ENCODE data around the gene CDK18.

CDK18 gene

DNA sequence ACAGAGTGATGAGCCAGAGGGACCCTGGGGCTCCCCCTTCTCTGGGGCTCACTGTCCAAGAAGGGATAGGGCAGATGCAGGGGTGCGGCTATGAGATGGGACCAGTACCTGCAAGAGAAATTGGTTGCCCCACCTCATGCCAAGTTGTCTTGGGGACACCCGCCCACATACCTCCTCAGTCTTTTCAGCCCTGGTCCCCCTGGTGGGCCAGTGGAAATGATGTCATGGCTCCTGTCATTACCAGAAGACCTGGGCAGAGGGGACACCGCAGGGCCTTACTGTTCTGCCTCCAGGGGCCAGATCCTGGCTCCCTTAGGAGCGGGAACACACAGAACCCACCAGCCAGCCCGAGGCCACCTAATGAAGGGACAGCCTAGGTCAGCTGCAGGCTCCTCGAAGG lies 63.2 kb downstream of the CDK18 start:
- no peak for DNase-seq (ENCODE audit: low read depth)
- TF ChIP-seq, protein P1, sequence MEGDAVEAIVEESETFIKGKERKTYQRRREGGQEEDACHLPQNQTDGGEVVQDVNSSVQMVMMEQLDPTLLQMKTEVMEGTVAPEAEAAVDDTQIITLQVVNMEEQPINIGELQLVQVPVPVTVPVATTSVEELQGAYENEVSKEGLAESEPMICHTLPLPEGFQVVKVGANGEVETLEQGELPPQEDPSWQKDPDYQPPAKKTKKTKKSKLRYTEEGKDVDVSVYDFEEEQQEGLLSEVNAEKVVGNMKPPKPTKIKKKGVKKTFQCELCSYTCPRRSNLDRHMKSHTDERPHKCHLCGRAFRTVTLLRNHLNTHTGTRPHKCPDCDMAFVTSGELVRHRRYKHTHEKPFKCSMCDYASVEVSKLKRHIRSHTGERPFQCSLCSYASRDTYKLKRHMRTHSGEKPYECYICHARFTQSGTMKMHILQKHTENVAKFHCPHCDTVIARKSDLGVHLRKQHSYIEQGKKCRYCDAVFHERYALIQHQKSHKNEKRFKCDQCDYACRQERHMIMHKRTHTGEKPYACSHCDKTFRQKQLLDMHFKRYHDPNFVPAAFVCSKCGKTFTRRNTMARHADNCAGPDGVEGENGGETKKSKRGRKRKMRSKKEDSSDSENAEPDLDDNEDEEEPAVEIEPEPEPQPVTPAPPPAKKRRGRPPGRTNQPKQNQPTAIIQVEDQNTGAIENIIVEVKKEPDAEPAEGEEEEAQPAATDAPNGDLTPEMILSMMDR (IDR thresholded peaks at IDR 0.05; ENCODE audit: low read length, missing control alignments): no peak
- H3K4me3 ChIP-seq (replicated peaks; ENCODE audit: low read depth, low read length): no peak overlapping the region

DNA sequence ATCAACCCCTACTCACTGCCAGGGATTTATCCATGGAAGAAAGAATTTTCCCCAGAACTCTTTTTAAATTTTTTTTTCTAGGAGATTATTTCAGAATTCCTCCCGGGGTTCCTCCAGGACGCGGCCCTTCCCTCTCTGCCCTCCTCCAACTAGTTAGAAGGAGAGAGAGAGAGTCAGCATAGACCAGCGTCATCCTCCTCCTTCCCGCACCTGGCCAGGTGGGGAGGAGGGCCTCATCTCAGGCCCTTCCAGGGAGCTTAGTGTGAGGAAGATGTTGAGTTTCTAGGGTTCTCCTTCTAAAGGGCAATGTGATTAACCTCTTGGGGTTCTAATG lies 63.6 kb downstream of the CDK18 start:
- TF ChIP-seq, protein P1 (IDR thresholded peaks at IDR 0.05; ENCODE audit: low read length, missing control alignments): no peak
- H3K4me3 ChIP-seq (replicated peaks; ENCODE audit: low read depth, low read length): no peak overlapping the region
- DNase-seq (ENCODE audit: low read depth): no peak

DNA sequence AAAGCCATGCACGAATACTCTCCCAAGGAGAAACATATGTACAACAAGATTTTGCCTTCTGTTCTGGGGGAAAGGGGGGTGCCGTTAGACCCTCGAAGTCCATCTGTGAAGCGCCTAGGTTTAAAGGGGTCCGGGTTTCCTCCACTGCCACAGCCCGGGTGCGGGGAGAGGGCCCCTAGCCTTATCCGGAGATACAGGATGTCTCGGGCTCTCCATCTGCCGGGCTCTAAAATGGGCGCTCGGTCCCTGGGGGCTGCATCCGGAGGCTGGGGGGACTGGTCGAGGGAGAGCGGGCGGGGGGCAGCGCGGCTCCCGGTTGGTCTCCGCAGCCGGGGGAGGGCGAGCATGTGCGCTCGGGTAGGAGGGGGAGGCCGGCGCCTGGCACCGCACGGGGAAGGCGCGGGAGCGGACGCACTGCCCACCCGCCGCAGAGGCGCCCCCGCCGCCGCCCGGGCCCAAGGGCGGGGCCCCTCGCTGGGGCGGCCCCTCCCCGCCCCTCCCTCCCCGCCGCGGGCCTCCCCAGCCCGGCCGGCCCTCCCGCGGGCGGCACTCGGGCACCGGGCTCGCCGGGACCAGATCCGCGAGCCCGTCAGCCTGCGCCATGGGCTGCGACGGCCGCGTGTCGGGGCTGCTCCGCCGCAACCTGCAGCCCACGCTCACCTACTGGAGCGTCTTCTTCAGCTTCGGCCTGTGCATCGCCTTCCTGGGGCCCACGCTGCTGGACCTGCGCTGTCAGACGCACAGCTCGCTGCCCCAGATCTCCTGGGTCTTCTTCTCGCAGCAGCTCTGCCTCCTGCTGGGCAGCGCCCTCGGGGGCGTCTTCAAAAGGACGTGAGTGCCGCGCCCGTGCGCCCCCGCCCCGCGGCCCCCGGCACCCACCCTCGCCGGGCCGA lies 64.2 kb downstream of the CDK18 start:
- no peak overlapping the region for H3K4me3 ChIP-seq (replicated peaks; ENCODE audit: low read depth, low read length)
- TF ChIP-seq, protein P1 (IDR thresholded peaks at IDR 0.05; ENCODE audit: low read length, missing control alignments): peak; percentile 15
- no peak for DNase-seq (ENCODE audit: low read depth)

DNA sequence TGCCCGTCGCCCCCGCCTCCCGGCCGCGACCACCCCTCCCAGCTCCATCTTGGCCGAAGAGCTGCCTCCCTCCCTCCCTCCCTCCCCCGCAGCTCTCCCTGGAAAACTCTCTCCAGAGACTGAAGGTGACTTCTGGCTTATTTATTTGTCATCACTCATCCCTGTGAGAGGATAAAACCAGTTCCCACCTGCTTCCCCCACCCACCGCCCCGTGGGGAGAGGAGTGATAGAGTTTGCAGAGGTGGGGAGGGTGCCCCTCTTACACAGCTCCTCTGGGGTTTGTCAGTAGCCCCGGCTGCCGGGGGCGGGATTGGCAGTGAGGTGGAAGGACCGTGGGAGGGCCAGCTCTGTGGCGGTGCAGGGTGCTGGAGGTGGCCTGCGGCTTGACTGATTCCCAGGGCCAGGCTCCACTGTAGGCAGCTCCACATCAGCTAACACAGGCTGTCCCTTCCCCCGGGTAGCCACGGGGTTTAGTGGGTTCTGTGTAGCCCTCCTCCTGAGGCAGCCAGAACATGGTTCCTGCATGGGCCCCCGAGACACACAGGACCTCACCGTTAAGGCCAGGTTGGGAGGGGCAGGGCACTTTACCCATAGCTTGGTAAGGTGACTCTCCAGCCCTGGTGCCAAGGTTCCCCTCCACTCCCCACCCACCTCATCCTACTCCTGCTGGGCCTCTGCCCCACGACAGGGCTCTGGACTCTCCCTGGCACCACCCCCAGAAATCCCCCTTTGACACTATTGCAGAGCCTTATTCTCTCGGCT lies 65.1 kb downstream of the CDK18 start:
- no peak for DNase-seq (ENCODE audit: low read depth)
- TF ChIP-seq, protein P1 (IDR thresholded peaks at IDR 0.05; ENCODE audit: low read length, missing control alignments): no peak
- H3K4me3 ChIP-seq (replicated peaks; ENCODE audit: low read depth, low read length): no peak overlapping the region

DNA sequence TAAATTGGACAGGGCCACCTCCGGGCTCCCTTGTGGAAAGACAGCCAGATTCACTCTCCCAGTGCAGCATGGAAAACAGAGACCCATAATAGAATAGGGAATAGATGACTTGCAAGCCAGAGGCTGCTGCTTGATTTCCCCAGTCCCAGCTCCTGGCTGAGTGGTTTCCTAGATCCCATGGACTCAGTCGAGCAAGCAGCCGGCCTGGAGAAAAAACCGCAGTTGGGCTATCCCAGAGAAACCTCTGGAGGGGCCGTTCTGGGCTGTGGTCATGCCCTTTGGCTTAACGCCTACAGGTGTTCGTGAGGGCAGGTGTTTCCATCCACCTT lies 65.7 kb downstream of the CDK18 start:
- TF ChIP-seq, protein P1 (IDR thresholded peaks at IDR 0.05; ENCODE audit: low read length, missing control alignments): no peak
- DNase-seq (ENCODE audit: low read depth): no peak

DNA sequence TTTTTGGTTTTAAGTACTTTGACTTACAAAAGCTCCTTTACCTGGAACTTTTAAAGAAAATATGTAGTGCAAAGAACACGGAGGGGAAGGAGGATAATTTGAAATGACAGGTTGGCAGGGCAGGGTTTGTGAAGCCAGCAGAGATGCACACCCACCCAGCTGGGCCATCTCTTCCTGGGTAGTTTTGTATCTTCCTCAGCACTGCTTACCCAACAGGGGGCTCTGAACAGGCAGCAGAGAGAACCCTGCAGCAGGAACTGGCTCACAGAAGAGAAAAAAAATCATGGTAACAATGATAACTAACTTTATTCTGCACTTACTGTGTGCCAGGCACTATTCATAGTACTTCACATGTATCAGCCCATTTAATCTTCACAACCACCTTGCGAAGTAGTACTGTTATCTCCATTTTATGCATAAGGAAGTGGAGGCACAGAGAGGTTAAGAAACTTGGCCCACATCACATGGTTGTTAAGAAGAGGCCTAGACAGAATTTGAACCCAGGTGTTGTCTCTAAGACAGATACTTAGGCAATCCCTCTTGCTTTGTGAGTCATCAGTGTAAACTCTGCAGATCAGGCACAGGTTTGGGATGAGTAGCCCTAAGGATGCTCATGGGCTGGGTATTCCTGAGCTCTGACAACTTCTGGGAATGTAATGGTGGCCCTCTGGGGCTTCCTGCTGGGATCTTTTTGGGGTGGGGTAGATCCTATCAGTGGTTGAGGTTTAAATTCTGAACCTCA lies 66.5 kb downstream of the CDK18 start:
- TF ChIP-seq, protein P1 (IDR thresholded peaks at IDR 0.05; ENCODE audit: low read length, missing control alignments): no peak
- no peak overlapping the region for H3K4me3 ChIP-seq (replicated peaks; ENCODE audit: low read depth, low read length)
- DNase-seq (ENCODE audit: low read depth): no peak

More for the DNA sequence above, 65.7 kb downstream of the CDK18 start:
- H3K4me3 ChIP-seq (replicated peaks; ENCODE audit: low read depth, low read length): no peak overlapping the region
